Neural cell (in vitro differentiated cells): ENCODE results near the gene CYP26B1. TPM values are rescaled to one million over a fixed set of nuclear protein-coding genes. Genes with fewer than 3 reads are reported as not detected.

Experiments used
- H2AFZ ChIP-seq: fragments of 200-600, 300-800 bp; sonication (generic), shearing (Covaris generic); 2 replicates; pipeline ENCODE4 v1.6.0; 2014; ENCODE audit warnings: low read depth, mild to moderate bottlenecking, antibody characterized with exemption, low read length, moderate library complexity
- H3F3A ChIP-seq: fragments of 200-600 bp; shearing (Covaris generic); 2 replicates; pipeline ENCODE4 v1.6.1; 2016; ENCODE audit warnings: mild to moderate bottlenecking, moderate library complexity, mixed read lengths, antibody characterized with exemption, low read length; ENCODE audit not compliant: insufficient read depth, poor library complexity, severe bottlenecking
- H3K27ac ChIP-seq: fragments of 200-600, 300-800 bp; sonication (generic), shearing (Covaris generic); 2 replicates; pipeline ENCODE4 v1.5.1; 2014; ENCODE audit warnings: mild to moderate bottlenecking, low read length, moderate library complexity
- H3K27me3 ChIP-seq: fragments of 300-800, 200-600 bp; sonication (generic), shearing (Covaris generic); 2 replicates; pipeline ENCODE4 v1.6.0; 2014; ENCODE audit warnings: mild to moderate bottlenecking, low read depth, low read length, moderate library complexity; ENCODE audit not compliant: insufficient read depth
- H3K36me3 ChIP-seq: fragments of 300-800, 200-600 bp; sonication (generic), shearing (Covaris generic); 2 replicates; pipeline ENCODE4 v1.5.1; 2014; ENCODE audit warnings: mild to moderate bottlenecking, antibody characterized with exemption, low read length, moderate library complexity; ENCODE audit not compliant: insufficient read depth
- H3K4me2 ChIP-seq: fragments of 300-800, 200-600 bp; sonication (generic), shearing (Covaris generic); 2 replicates; pipeline ENCODE4 v1.6.0; 2014; ENCODE audit warnings: mild to moderate bottlenecking, low read length
- H3K4me3 ChIP-seq: fragments of 300-800, 200-600 bp; sonication (generic), shearing (Covaris generic); 2 replicates; pipeline ENCODE4 v1.5.1; 2014; ENCODE audit warnings: mild to moderate bottlenecking, low read length, moderate library complexity
- H3K79me2 ChIP-seq: fragments of 200-600 bp; shearing (Covaris generic); replicated peaks from 2 replicates; pipeline ENCODE4 v1.6.0; 2014; ENCODE audit warnings: mild to moderate bottlenecking, low read length, moderate library complexity; ENCODE audit not compliant: insufficient read depth
- H3K9ac ChIP-seq: fragments of 300-800, 200-600 bp; sonication (generic), shearing (Covaris generic); 2 replicates; pipeline ENCODE4 v1.6.1; 2016; ENCODE audit warnings: mild to moderate bottlenecking, low read length, mixed read lengths
- H3K9me2 ChIP-seq: fragments of 200-600 bp; shearing (Covaris generic); 2 replicates; pipeline ENCODE4 v1.6.1; 2016; ENCODE audit warnings: mild to moderate bottlenecking, low read length, mixed read lengths; ENCODE audit not compliant: insufficient read depth
- H3K9me3 ChIP-seq: fragments of 200-600, 300-800 bp; sonication (generic), shearing (Covaris generic); 2 replicates; pipeline ENCODE4 v1.6.1; 2016; ENCODE audit warnings: mild to moderate bottlenecking, mixed run types, low read length, moderate library complexity, mixed read lengths
- H4K20me1 ChIP-seq: fragments of 200-600 bp; shearing (Covaris generic); 2 replicates; pipeline ENCODE4 v1.6.1; 2016; ENCODE audit warnings: mild to moderate bottlenecking, mixed run types; ENCODE audit not compliant: insufficient read depth
- CTCF ChIP-seq: fragments of 450-650 bp; IDR thresholded peaks from 2 replicates; pipeline ENCODE4 v1.5.1; 2014; ENCODE audit warnings: antibody characterized with exemption, mild to moderate bottlenecking, moderate library complexity; ENCODE audit not compliant: poor library complexity, severe bottlenecking
- EP300 ChIP-seq: fragments of 450-650 bp; conservative IDR thresholded peaks from 2 replicates; pipeline ENCODE4 v1.6.1; 2014; ENCODE audit warnings: antibody characterized with exemption, mild to moderate bottlenecking, moderate library complexity; ENCODE audit not compliant: poor library complexity, severe bottlenecking
- EZH2 ChIP-seq: fragments of 200-600, 300-800 bp; shearing (Covaris generic), sonication (generic); IDR thresholded peaks from 2 replicates; pipeline ENCODE4 v1.6.1; 2014; ENCODE audit warnings: antibody characterized with exemption, low read length, borderline replicate concordance, mild to moderate bottlenecking; ENCODE audit not compliant: insufficient read depth, poor library complexity, severe bottlenecking
- MXI1 ChIP-seq: fragments of 450-650 bp; conservative IDR thresholded peaks from 2 replicates; pipeline ENCODE4 v1.6.1; 2014; ENCODE audit warnings: antibody characterized with exemption, mild to moderate bottlenecking; ENCODE audit not compliant: poor library complexity, severe bottlenecking
- POLR2AphosphoS5 ChIP-seq: IDR thresholded peaks from 2 replicates; pipeline ENCODE4 v1.6.1; 2012
- RAD21 ChIP-seq: fragments of 450-650 bp; conservative IDR thresholded peaks from 2 replicates; pipeline ENCODE4 v1.6.1; 2014; ENCODE audit warnings: antibody characterized with exemption, mild to moderate bottlenecking, moderate library complexity
- REST ChIP-seq: IDR thresholded peaks from 2 replicates; pipeline ENCODE4 v1.6.1; 2012; ENCODE audit warnings: borderline replicate concordance
- SMC3 ChIP-seq: fragments of 450-650 bp; conservative IDR thresholded peaks from 2 replicates; pipeline ENCODE4 v1.6.1; 2014; ENCODE audit warnings: antibody characterized with exemption, mild to moderate bottlenecking, moderate library complexity; ENCODE audit not compliant: poor library complexity
- TAF1 ChIP-seq: IDR thresholded peaks from 2 replicates; pipeline ENCODE4 v1.6.1; 2012; ENCODE audit warnings: low read depth
- polyA minus RNA-seq: library from RNA; depleted of rRNA, polyadenylated mRNA; stranded (reverse); fragments of >200 nt; gene quantifications from 2 replicates; pipeline ENCODE4 v1.2.3, GENCODE V29; 2014
- polyA plus RNA-seq: library from polyadenylated mRNA; depleted of rRNA; stranded (reverse); fragments of >200 nt; gene quantifications from 2 replicates; pipeline ENCODE4 v1.2.3, GENCODE V29; 2014

CYP26B1 gene
- 0.56 and 0.83 TPM in 2 replicates for polyA plus RNA-seq
- 1.5 and 2.2 TPM in 2 replicates for polyA minus RNA-seq

- Histone ChIP-seq H3K27ac (no peak within 1 kb of the TSS), H3K36me3 (no peaks in the 10 kb centered on the region), H3K4me2 (peak within 1 kb of the TSS; percentile 1), H3K9me2 (no peaks in the 10 kb centered on the region), H3K9ac (no peak within 1 kb of the TSS), H3K9me3 (no peaks in the 10 kb centered on the region), H3F3A (no peaks in the 10 kb centered on the region), H4K20me1 (no peaks in the 10 kb centered on the region), H3K27me3 (peaks cover 86% of the 10 kb centered on the region), H3K79me2 (no peaks in the 10 kb centered on the region), H3K4me3 (peak within 1 kb of the TSS; percentile 66), H2AFZ (no peak within 1 kb of the TSS)
- TF ChIP-seq SMC3 = no peak
- TF ChIP-seq MXI1 = no peak
- TF ChIP-seq RAD21 = no peak
- TF ChIP-seq EZH2 = peak; percentile 56
- peak; percentile 3 for TF ChIP-seq POLR2AphosphoS5
Measured at GRCh38 chr2:72147303-72147971, at the start of gene CYP26B1. Gene CYP26B1 (minus strand): TSS chr2:72147862. CDS start chr2:72147834, 28 bp downstream.

- Histone ChIP-seq H3K4me3 (no peak overlapping the region), H2AFZ (no peak overlapping the region), H3K36me3 (no peaks in the 10 kb centered on the region), H3K27ac (no peak overlapping the region), H3K9me2 (no peaks in the 10 kb centered on the region), H4K20me1 (no peaks in the 10 kb centered on the region), H3K9ac (no peak overlapping the region), H3K79me2 (no peaks in the 10 kb centered on the region), H3K9me3 (no peaks in the 10 kb centered on the region), H3K27me3 (no peaks in the 10 kb centered on the region), H3K4me2 (no peak overlapping the region), H3F3A (no peaks in the 10 kb centered on the region)
- TF ChIP-seq REST (no peak), EP300 (no peak), SMC3 (no peak), CTCF (no peak), EZH2 (no peak), RAD21 (no peak), MXI1 (no peak), TAF1 (no peak), POLR2AphosphoS5 (no peak)
Measured at GRCh38 chr2:72193723-72194122, 46.1 kb upstream of the CYP26B1 start.
